GM12865 (cell line): ENCODE data around the gene ERN1.

ENCODE experiments used
- DNase-seq: peaks from one replicate; pipeline ENCODE4 v3.0.0; 2010; ENCODE audit warnings: low read depth
- H3K4me3 ChIP-seq: 2 replicates; pipeline ENCODE4 v1.5.1; 2011; ENCODE audit warnings: mild to moderate bottlenecking, low read depth, low read length, control low read depth
- TF ChIP-seq, protein P1 (sequence below): IDR thresholded peaks from 2 replicates; pipeline ENCODE4 v1.5.1; 2011; ENCODE audit warnings: low read length, control low read depth, low read depth, inconsistent platforms; ENCODE audit not compliant: insufficient read depth; ENCODE audit errors: missing control alignments

ERN1 gene

GRCh38 chr17:64157669-64158180, 27.8 kb upstream of the ERN1 start:
- no peak for DNase-seq
- TF ChIP-seq, protein P1, sequence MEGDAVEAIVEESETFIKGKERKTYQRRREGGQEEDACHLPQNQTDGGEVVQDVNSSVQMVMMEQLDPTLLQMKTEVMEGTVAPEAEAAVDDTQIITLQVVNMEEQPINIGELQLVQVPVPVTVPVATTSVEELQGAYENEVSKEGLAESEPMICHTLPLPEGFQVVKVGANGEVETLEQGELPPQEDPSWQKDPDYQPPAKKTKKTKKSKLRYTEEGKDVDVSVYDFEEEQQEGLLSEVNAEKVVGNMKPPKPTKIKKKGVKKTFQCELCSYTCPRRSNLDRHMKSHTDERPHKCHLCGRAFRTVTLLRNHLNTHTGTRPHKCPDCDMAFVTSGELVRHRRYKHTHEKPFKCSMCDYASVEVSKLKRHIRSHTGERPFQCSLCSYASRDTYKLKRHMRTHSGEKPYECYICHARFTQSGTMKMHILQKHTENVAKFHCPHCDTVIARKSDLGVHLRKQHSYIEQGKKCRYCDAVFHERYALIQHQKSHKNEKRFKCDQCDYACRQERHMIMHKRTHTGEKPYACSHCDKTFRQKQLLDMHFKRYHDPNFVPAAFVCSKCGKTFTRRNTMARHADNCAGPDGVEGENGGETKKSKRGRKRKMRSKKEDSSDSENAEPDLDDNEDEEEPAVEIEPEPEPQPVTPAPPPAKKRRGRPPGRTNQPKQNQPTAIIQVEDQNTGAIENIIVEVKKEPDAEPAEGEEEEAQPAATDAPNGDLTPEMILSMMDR, result no peak
- H3K4me3 ChIP-seq, result no peak overlapping the region

- TF ChIP-seq, protein P1, result no peak
- no peak for DNase-seq
- H3K4me3 ChIP-seq, result no peak overlapping the region
Observed at GRCh38 chr17:64156670-64157069, 26.7 kb upstream of the ERN1 start.

GRCh38 chr17:64155751-64156544, 26.0 kb upstream of the ERN1 start:
- H3K4me3 ChIP-seq, result no peak overlapping the region
- TF ChIP-seq, protein P1, result no peak
- DNase-seq, result no peak

DNA sequence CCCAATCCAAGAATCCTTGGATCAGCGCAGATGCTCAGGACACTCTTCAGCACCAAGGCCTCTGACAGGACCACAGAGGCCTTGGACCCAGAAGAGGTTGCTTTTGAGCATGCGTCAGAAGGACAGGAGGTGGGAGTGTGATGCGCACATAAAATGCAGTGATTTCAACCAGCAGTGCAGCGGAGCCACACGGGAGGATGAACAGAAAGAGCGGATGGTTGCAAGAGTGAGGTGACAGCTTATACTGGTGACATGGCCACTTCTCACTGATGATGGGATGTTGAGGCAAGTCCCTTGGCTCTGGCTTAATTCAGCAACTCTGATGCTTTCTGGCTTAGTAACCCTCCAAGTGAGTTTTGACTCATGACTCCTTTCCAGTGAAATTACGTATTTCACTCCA, 25.2 kb upstream of the ERN1 start:
- DNase-seq, result no peak
- no peak overlapping the region for H3K4me3 ChIP-seq
- TF ChIP-seq, protein P1, result no peak

GRCh38 chr17:64154717-64155116, 24.8 kb upstream of the ERN1 start:
- no peak for DNase-seq
- TF ChIP-seq, protein P1, result no peak
- H3K4me3 ChIP-seq, result no peak overlapping the region

- DNase-seq, result no peak
- TF ChIP-seq, protein P1, result no peak
- no peak overlapping the region for H3K4me3 ChIP-seq
Observed at GRCh38 chr17:64154313-64154695, 24.4 kb upstream of the ERN1 start.
